Lower lobe of right lung (tissue), 2 donors: ENCODE data around the gene TSPAN9. TPM values are rescaled to one million over a fixed set of nuclear protein-coding genes. Genes with fewer than 3 reads are reported as not detected.

ENCODE experiments used
- ATAC-seq, 2 donors: fragments of 200-7000 bp; cut with Tn5 transposase; one replicate each; pipeline ENCODE4 v1.9.1; 2020 to 2022; ENCODE audit warnings: mild to moderate bottlenecking in 2 of 2, moderate library complexity in 2 of 2
- DNase-seq: peaks from one replicate; pipeline ENCODE4 v3.0.0-alpha.2; 2020
- H3K27ac ChIP-seq: fragments of 200-600 bp; one replicate; pipeline ENCODE4 v1.8.0; 2022
- H3K27me3 ChIP-seq: fragments of 200-600 bp; one replicate; pipeline ENCODE4 v1.8.0; 2022; ENCODE audit warnings: low read depth
- H3K36me3 ChIP-seq: fragments of 200-600 bp; one replicate; pipeline ENCODE4 v1.8.0; 2022; ENCODE audit warnings: mild to moderate bottlenecking
- H3K4me1 ChIP-seq: fragments of 200-600 bp; one replicate; pipeline ENCODE4 v1.8.0; 2022
- H3K4me3 ChIP-seq: fragments of 200-600 bp; one replicate; pipeline ENCODE4 v1.8.0; 2022; ENCODE audit warnings: mild to moderate bottlenecking
- H3K9me3 ChIP-seq: fragments of 200-600 bp; one replicate; pipeline ENCODE4 v1.8.0; 2022
- CTCF ChIP-seq: fragments of 200-600 bp; IDR thresholded peaks from one replicate; pipeline ENCODE4 v1.8.0; 2022; ENCODE audit warnings: antibody characterized with exemption, mild to moderate bottlenecking
- intact Hi-C: fragments of 100-400 bp; cut with DNase I; formaldehyde crosslinking; loops from one replicate; pipeline ENCODE4 v1.11.0; 2022
- total RNA-seq: library from RNA; stranded (reverse); fragmentation: NEBNext Ultra II Directional; extraction: Animal tissue kit (Norgen Biotek cat#: 25700); gene quantifications from one replicate; pipeline ENCODE4 v1.2.1, GENCODE V29; 2021
- donor health status: DM: no; HTN: yes; CAD: no; lungs with severe emphysema.

TSPAN9 gene
- total RNA-seq, 1 donor from 2014 or later: 61.1 TPM

- H3K4me3 ChIP-seq: no peak overlapping the region
- TF ChIP-seq CTCF: no peak
- intact Hi-C loops: no loop called here
- H3K4me1 ChIP-seq: peaks cover 71% of the 10 kb centered on the region
- H3K36me3 ChIP-seq: no peaks in the 10 kb centered on the region
- ATAC-seq: no peak
- H3K9me3 ChIP-seq: no peaks in the 10 kb centered on the region
- no peak for DNase-seq
- no peaks in the 10 kb centered on the region for H3K27me3 ChIP-seq
- no peak overlapping the region for H3K27ac ChIP-seq
Measured at GRCh38 chr12:3081091-3081490, 3.9 kb downstream of the TSPAN9 start.

GRCh38 chr12:3081886-3082285 lies 4.7 kb downstream of the TSPAN9 start:
- intact Hi-C loops: no loop called here
- no peaks in the 10 kb centered on the region for H3K36me3 ChIP-seq
- H3K27ac ChIP-seq: no peak overlapping the region
- no peaks in the 10 kb centered on the region for H3K27me3 ChIP-seq
- TF ChIP-seq CTCF: no peak
- H3K4me3 ChIP-seq: no peak overlapping the region
- no peaks in the 10 kb centered on the region for H3K9me3 ChIP-seq
- peaks cover 64% of the 10 kb centered on the region for H3K4me1 ChIP-seq
- DNase-seq (no peak), ATAC-seq (no peak)

- DNase-seq: no peak
- H3K9me3 ChIP-seq: no peaks in the 10 kb centered on the region
- no peaks in the 10 kb centered on the region for H3K36me3 ChIP-seq
- intact Hi-C loops: no loop called here
- no peak for TF ChIP-seq CTCF
- peaks cover 66% of the 10 kb centered on the region for H3K4me1 ChIP-seq
- ATAC-seq: no peak
- peak overlapping the region; percentile 49 for H3K27ac ChIP-seq
- no peaks in the 10 kb centered on the region for H3K27me3 ChIP-seq
- no peak overlapping the region for H3K4me3 ChIP-seq
Measured at GRCh38 chr12:3083241-3083920, 6.2 kb downstream of the TSPAN9 start.

- intact Hi-C loops: no loop called here
- ATAC-seq: peak; percentile 41 to 54
- Histone ChIP-seq H3K27ac (peak overlapping the region; percentile 49), H3K4me3 (no peak overlapping the region), H3K36me3 (no peaks in the 10 kb centered on the region), H3K27me3 (no peaks in the 10 kb centered on the region), H3K4me1 (peaks cover 60% of the 10 kb centered on the region), H3K9me3 (no peaks in the 10 kb centered on the region)
- no peak for DNase-seq
- no peak for TF ChIP-seq CTCF
Measured at GRCh38 chr12:3083921-3084347, 6.8 kb downstream of the TSPAN9 start.

GRCh38 chr12:3084742-3085141 lies 7.6 kb downstream of the TSPAN9 start:
- H3K4me3 ChIP-seq: no peak overlapping the region
- no peak for TF ChIP-seq CTCF
- H3K27me3 ChIP-seq: no peaks in the 10 kb centered on the region
- H3K27ac ChIP-seq: no peak overlapping the region
- intact Hi-C loops: no loop called here
- peaks cover 52% of the 10 kb centered on the region for H3K4me1 ChIP-seq
- DNase-seq (no peak), ATAC-seq (no peak)
- H3K9me3 ChIP-seq: no peaks in the 10 kb centered on the region
- no peaks in the 10 kb centered on the region for H3K36me3 ChIP-seq
